Measurements from ENCODE around the gene BGLAP. TPM values are rescaled to one million over a fixed set of nuclear protein-coding genes. Genes with fewer than 3 reads are reported as not detected.

The BGLAP gene
- total RNA-seq, 1 experiment from 2014 or later, result 0.67 TPM

DNA sequence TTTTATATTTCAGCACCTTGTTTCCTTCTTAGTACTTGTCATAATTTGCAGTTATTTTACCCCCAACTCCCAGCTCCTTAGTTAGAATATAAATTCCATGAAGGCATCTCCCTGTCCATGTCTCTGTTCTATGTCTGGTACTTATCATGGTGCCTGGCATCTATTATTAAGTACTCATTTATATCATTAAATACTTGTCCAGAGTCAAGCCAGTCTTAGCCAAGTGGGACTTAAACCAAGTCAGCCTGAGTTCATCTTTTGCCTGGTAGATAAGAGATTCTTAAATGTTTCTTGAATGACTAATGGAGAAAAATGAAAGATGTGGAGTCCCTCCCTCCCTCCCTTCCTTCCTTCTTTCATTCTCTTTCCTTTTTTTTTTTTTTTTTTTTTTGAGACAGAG is 38.7 kb upstream of the BGLAP start:
- TF ChIP-seq POLR2AphosphoS5 (IDR thresholded peaks at IDR 0.05; ENCODE audit: low read depth, low read length) (no peak), TCF7L2 (IDR thresholded peaks at IDR 0.05; ENCODE audit: low read depth, low read length) (no peak), SIN3A (IDR thresholded peaks at IDR 0.05; ENCODE audit: borderline replicate concordance, insufficient read depth, low read depth, low read length) (no peak)
- Histone ChIP-seq H3K27ac (ENCODE audit: low read length) (no peak overlapping the region), H3K27me3 (ENCODE audit: control insufficient read depth, insufficient read depth, low read length) (no peaks in the 10 kb centered on the region), H3K9me3 (ENCODE audit: control insufficient read depth, insufficient read depth, low read depth, low read length) (no peaks in the 10 kb centered on the region), H3K4me1 (ENCODE audit: control insufficient read depth, insufficient read depth, low read length) (no peaks in the 10 kb centered on the region), H3K36me3 (ENCODE audit: control insufficient read depth, insufficient read depth, low read length) (peaks cover 4% of the 10 kb centered on the region), H3K4me3 (ENCODE audit: low read depth in 2 of 2, low read length in 2 of 2) (no peak overlapping the region)
- ChIA-PET POLR2A (no interaction called here), CTCF (no interaction called here)
- BruUV-seq (replicated peaks), result no TSS peak
- ATAC-seq (no peak), DNase-seq (ENCODE audit: low read depth, low spot score) (no peak)
- intact Hi-C loops (cut with micrococcal nuclease; ENCODE audit: unreplicated experiment) (no loop called here), in situ Hi-C loops (cut with HindIII; ENCODE audit: low pct_unique_long_range_greater_than_20kb, low sequenced_read_pairs) (no loop called here)

DNA sequence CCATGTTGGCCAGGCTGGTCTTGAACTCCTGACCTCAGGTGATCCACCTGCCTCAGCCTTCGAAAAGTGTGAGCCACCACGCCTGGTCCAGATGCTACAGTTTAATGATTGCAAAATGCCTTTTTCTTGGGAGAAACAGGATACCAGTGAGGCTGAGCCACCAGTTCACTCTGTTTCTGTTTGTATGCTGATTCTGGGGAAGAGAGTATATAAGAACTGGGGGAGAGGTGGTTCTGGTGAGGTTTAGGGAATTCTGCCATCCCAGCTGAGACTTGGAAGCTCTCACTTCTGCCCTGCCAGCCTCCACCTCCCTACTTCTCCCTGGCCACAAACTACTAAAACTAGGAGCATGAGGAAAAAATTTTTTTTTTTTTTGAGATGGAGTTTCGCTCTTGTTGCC is 37.3 kb upstream of the BGLAP start:
- Histone ChIP-seq H3K27ac (ENCODE audit: low read length) (no peak overlapping the region), H3K27me3 (ENCODE audit: control insufficient read depth, insufficient read depth, low read length) (no peaks in the 10 kb centered on the region), H3K36me3 (ENCODE audit: control insufficient read depth, insufficient read depth, low read length) (peaks cover 7% of the 10 kb centered on the region), H3K4me3 (ENCODE audit: low read depth in 2 of 2, low read length in 2 of 2) (no peak overlapping the region), H3K9me3 (ENCODE audit: control insufficient read depth, insufficient read depth, low read depth, low read length) (no peaks in the 10 kb centered on the region), H3K4me1 (ENCODE audit: control insufficient read depth, insufficient read depth, low read length) (no peaks in the 10 kb centered on the region)
- in situ Hi-C loops (cut with HindIII; ENCODE audit: low pct_unique_long_range_greater_than_20kb, low sequenced_read_pairs), result no loop called here
- no TSS peak for BruUV-seq (replicated peaks)
- POLR2A ChIA-PET, result no interaction called here
- intact Hi-C loops (cut with micrococcal nuclease; ENCODE audit: unreplicated experiment), result no loop called here
- TF ChIP-seq SIN3A (IDR thresholded peaks at IDR 0.05; ENCODE audit: borderline replicate concordance, insufficient read depth, low read depth, low read length) (no peak), POLR2AphosphoS5 (IDR thresholded peaks at IDR 0.05; ENCODE audit: low read depth, low read length) (no peak), TCF7L2 (IDR thresholded peaks at IDR 0.05; ENCODE audit: low read depth, low read length) (no peak)
- TF ChIP-seq, protein P1, sequence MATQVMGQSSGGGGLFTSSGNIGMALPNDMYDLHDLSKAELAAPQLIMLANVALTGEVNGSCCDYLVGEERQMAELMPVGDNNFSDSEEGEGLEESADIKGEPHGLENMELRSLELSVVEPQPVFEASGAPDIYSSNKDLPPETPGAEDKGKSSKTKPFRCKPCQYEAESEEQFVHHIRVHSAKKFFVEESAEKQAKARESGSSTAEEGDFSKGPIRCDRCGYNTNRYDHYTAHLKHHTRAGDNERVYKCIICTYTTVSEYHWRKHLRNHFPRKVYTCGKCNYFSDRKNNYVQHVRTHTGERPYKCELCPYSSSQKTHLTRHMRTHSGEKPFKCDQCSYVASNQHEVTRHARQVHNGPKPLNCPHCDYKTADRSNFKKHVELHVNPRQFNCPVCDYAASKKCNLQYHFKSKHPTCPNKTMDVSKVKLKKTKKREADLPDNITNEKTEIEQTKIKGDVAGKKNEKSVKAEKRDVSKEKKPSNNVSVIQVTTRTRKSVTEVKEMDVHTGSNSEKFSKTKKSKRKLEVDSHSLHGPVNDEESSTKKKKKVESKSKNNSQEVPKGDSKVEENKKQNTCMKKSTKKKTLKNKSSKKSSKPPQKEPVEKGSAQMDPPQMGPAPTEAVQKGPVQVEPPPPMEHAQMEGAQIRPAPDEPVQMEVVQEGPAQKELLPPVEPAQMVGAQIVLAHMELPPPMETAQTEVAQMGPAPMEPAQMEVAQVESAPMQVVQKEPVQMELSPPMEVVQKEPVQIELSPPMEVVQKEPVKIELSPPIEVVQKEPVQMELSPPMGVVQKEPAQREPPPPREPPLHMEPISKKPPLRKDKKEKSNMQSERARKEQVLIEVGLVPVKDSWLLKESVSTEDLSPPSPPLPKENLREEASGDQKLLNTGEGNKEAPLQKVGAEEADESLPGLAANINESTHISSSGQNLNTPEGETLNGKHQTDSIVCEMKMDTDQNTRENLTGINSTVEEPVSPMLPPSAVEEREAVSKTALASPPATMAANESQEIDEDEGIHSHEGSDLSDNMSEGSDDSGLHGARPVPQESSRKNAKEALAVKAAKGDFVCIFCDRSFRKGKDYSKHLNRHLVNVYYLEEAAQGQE (IDR thresholded peaks at IDR 0.05; ENCODE audit: insufficient read depth in 1 of 2, low read depth in 2 of 2, low read length in 1 of 2), result no peak
- TF ChIP-seq, protein P2, sequence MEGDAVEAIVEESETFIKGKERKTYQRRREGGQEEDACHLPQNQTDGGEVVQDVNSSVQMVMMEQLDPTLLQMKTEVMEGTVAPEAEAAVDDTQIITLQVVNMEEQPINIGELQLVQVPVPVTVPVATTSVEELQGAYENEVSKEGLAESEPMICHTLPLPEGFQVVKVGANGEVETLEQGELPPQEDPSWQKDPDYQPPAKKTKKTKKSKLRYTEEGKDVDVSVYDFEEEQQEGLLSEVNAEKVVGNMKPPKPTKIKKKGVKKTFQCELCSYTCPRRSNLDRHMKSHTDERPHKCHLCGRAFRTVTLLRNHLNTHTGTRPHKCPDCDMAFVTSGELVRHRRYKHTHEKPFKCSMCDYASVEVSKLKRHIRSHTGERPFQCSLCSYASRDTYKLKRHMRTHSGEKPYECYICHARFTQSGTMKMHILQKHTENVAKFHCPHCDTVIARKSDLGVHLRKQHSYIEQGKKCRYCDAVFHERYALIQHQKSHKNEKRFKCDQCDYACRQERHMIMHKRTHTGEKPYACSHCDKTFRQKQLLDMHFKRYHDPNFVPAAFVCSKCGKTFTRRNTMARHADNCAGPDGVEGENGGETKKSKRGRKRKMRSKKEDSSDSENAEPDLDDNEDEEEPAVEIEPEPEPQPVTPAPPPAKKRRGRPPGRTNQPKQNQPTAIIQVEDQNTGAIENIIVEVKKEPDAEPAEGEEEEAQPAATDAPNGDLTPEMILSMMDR (IDR thresholded peaks at IDR 0.05), result no peak
- CTCF ChIA-PET, result interaction anchor here (0.6 kb wide), 1 partner anchor 31 kb away, joined by 10 read pairs; no protein-coding TSS in a partner anchor
- no peak for DNase-seq (ENCODE audit: low read depth, low spot score)
- no peak for ATAC-seq

DNA sequence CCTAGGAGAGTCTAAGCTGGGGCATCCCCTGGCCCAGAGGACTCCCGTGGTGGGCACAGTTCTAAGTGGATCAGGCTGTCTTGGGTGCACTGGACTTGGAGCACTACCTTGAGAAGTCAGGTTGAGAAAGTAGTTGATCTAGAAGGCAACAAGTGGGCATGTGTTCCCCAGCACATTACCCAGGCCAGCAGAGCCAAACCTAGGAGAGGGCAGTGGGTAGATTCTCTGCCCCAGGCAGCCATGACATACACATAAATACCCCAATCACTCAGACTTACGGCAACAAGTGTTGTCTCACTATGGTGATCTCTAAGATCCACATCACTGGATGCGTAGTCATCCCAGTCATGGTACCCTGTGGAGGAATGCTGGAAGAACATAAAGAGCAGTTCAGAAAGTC is 30.7 kb upstream of the BGLAP start:
- ChIA-PET CTCF (no interaction called here), POLR2A (interaction anchor here (0.5 kb wide), 1 partner anchor 22 kb away, joined by 4 read pairs; no protein-coding TSS in a partner anchor)
- Histone ChIP-seq H3K4me1 (ENCODE audit: control insufficient read depth, insufficient read depth, low read length) (peaks cover 7% of the 10 kb centered on the region; the same call in 1 of the 2 replicates), H3K4me3 (ENCODE audit: low read depth in 2 of 2, low read length in 2 of 2) (no peak overlapping the region), H3K36me3 (ENCODE audit: control insufficient read depth, insufficient read depth, low read length) (peaks cover 3% of the 10 kb centered on the region; the same call in 1 of the 2 replicates), H3K27me3 (ENCODE audit: control insufficient read depth, insufficient read depth, low read length) (no peaks in the 10 kb centered on the region), H3K27ac (ENCODE audit: low read length) (no peak overlapping the region), H3K9me3 (ENCODE audit: control insufficient read depth, insufficient read depth, low read depth, low read length) (no peaks in the 10 kb centered on the region)
- no peak for ATAC-seq
- DNase-seq (ENCODE audit: low read depth, low spot score), result no peak
- TF ChIP-seq, protein P2 (IDR thresholded peaks at IDR 0.05), result no peak
- TF ChIP-seq SIN3A (IDR thresholded peaks at IDR 0.05; ENCODE audit: borderline replicate concordance, insufficient read depth, low read depth, low read length) (no peak), POLR2AphosphoS5 (IDR thresholded peaks at IDR 0.05; ENCODE audit: low read depth, low read length) (no peak), TCF7L2 (IDR thresholded peaks at IDR 0.05; ENCODE audit: low read depth, low read length) (no peak)
- TF ChIP-seq, protein P1 (IDR thresholded peaks at IDR 0.05; ENCODE audit: insufficient read depth in 1 of 2, low read depth in 2 of 2, low read length in 1 of 2), result no peak
- in situ Hi-C loops (cut with HindIII; ENCODE audit: low pct_unique_long_range_greater_than_20kb, low sequenced_read_pairs) (no loop called here), intact Hi-C loops (cut with micrococcal nuclease; ENCODE audit: unreplicated experiment) (loop anchor here (5.0 kb wide), 1 partner anchor 114 kb away; no protein-coding TSS in a partner anchor)
- no TSS peak for BruUV-seq (replicated peaks)

Data from Panc1 (cell line).